Activated naive CD8-positive, alpha-beta T cell (primary cell): ENCODE results near the gene APH1B.
A peak's percentile ranks its signal among the peaks of the same experiment; 100 is the strongest.

Source experiments
- H3K27ac Mint-ChIP-seq: one replicate; pipeline ENCODE4 v1.8.0; 2021; ENCODE audit warnings: mixed read lengths
- H3K27me3 Mint-ChIP-seq: one replicate; pipeline ENCODE4 v1.8.0; 2021; ENCODE audit warnings: mixed read lengths
- H3K36me3 Mint-ChIP-seq: one replicate; pipeline ENCODE4 v1.8.0; 2021; ENCODE audit warnings: mixed read lengths
- H3K4me1 Mint-ChIP-seq: one replicate; pipeline ENCODE4 v1.8.0; 2021; ENCODE audit warnings: low read depth, mixed read lengths
- H3K4me3 Mint-ChIP-seq: one replicate; pipeline ENCODE4 v1.8.0; 2021; ENCODE audit warnings: mild to moderate bottlenecking, mixed read lengths
- H3K9me3 Mint-ChIP-seq: one replicate; pipeline ENCODE4 v1.8.0; 2021; ENCODE audit warnings: low read depth, mixed read lengths

Gene APH1B

GRCh38 chr15:63243776-63244175 lies 33.6 kb upstream of the APH1B start:
- H3K27me3 Mint-ChIP-seq: no peaks in the 10 kb centered on the region
- H3K27ac Mint-ChIP-seq: peak overlapping the region; percentile 93
- no peak overlapping the region for H3K4me3 Mint-ChIP-seq
- peaks cover 69% of the 10 kb centered on the region for H3K4me1 Mint-ChIP-seq
- H3K36me3 Mint-ChIP-seq: peaks cover 14% of the 10 kb centered on the region
- H3K9me3 Mint-ChIP-seq: no peaks in the 10 kb centered on the region

GRCh38 chr15:63244399-63244798 lies 33.0 kb upstream of the APH1B start:
- peak overlapping the region; percentile 59 for H3K4me3 Mint-ChIP-seq
- H3K27ac Mint-ChIP-seq: peak overlapping the region; percentile 93
- H3K27me3 Mint-ChIP-seq: no peaks in the 10 kb centered on the region
- H3K9me3 Mint-ChIP-seq: no peaks in the 10 kb centered on the region
- peaks cover 14% of the 10 kb centered on the region for H3K36me3 Mint-ChIP-seq
- peaks cover 65% of the 10 kb centered on the region for H3K4me1 Mint-ChIP-seq

DNA sequence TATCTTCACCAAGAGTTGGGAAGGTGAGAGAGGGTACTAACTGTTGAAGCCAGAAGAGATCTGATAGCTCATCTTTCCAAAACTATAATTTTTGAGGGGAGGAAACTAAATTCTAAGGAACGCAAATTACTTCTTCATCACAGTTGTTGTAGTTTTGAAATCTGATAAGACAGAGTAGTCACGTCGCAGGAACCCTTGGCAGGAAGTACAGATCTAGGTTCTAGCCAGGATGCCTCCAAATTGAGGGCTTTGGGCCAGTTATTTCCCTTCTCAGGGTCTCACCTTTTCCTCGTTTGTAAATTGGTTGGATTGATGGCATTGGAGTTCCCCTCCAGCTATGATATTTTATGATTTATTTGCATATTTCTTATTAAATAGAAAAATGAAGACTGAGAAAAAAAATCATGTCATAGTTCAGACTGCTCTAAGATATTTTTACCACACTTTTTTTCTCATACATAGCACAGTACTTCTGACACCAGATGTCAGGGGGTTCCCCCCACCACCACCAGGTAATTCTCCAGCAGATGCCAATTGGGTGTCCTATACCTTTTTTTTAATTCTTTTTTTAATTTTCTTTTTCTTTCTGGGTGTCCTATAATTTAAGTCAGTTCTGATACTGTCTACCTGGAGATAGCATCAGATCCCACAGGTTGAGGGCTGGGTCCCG lies 32.3 kb upstream of the APH1B start:
- peaks cover 60% of the 10 kb centered on the region for H3K4me1 Mint-ChIP-seq
- H3K36me3 Mint-ChIP-seq: peaks cover 16% of the 10 kb centered on the region
- H3K9me3 Mint-ChIP-seq: no peaks in the 10 kb centered on the region
- H3K4me3 Mint-ChIP-seq: peak overlapping the region; percentile 59
- peak overlapping the region; percentile 93 for H3K27ac Mint-ChIP-seq
- H3K27me3 Mint-ChIP-seq: no peaks in the 10 kb centered on the region

GRCh38 chr15:63246691-63247469 lies 30.5 kb upstream of the APH1B start:
- peaks cover 51% of the 10 kb centered on the region for H3K4me1 Mint-ChIP-seq
- H3K27me3 Mint-ChIP-seq: no peaks in the 10 kb centered on the region
- H3K4me3 Mint-ChIP-seq: no peak overlapping the region
- peak overlapping the region; percentile 16 for H3K27ac Mint-ChIP-seq
- peaks cover 20% of the 10 kb centered on the region for H3K36me3 Mint-ChIP-seq
- H3K9me3 Mint-ChIP-seq: no peaks in the 10 kb centered on the region

DNA sequence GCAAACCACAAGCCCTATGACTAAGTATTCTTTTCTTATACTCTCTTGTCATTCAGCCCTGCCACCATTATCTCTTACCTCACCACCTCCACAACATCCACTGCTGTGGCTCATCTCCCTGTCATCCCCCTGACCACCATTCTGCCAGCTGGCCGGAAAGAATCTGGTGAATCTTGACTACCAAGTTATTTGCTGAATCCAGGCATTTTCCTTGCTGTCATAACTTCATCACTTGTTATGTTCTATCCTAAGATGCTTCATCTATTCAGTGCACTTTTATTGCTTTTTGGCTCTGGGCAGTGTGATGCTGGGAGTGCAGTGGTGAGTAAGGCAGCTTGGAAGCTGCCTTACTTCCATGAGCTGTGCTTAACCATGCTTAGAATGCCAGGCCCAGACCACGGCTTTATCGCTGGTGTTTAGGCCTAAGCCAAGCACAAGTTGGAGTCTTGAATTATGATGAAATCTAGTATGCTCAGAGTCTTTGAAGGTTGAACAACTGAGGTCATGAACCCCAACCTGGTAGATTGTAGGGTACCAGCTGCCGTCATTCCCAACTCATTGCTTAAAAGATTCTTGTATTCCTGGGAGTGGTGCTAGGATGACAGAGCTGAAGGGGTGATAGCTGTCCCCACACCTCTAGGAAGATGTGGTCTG lies 27.0 kb upstream of the APH1B start:
- Mint-ChIP-seq H3K27ac (no peak overlapping the region), H3K27me3 (no peaks in the 10 kb centered on the region), H3K9me3 (no peaks in the 10 kb centered on the region), H3K36me3 (peaks cover 16% of the 10 kb centered on the region), H3K4me1 (peaks cover 33% of the 10 kb centered on the region), H3K4me3 (no peak overlapping the region)

- Mint-ChIP-seq H3K27me3 (no peaks in the 10 kb centered on the region), H3K4me3 (no peak overlapping the region), H3K9me3 (no peaks in the 10 kb centered on the region), H3K27ac (no peak overlapping the region), H3K36me3 (peaks cover 17% of the 10 kb centered on the region), H3K4me1 (peaks cover 26% of the 10 kb centered on the region)
These were observed 25.7 kb upstream of the APH1B start for GRCh38 chr15:63251701-63252100.

- Mint-ChIP-seq H3K4me3 (no peak overlapping the region), H3K27ac (peak overlapping the region; percentile 16), H3K4me1 (peaks cover 25% of the 10 kb centered on the region), H3K27me3 (no peaks in the 10 kb centered on the region), H3K9me3 (no peaks in the 10 kb centered on the region), H3K36me3 (peaks cover 17% of the 10 kb centered on the region)
These were observed 25.1 kb upstream of the APH1B start for GRCh38 chr15:63252292-63252691.

GRCh38 chr15:63254991-63255390 lies 22.4 kb upstream of the APH1B start:
- H3K27me3 Mint-ChIP-seq: no peaks in the 10 kb centered on the region
- peaks cover 14% of the 10 kb centered on the region for H3K36me3 Mint-ChIP-seq
- no peak overlapping the region for H3K4me3 Mint-ChIP-seq
- no peaks in the 10 kb centered on the region for H3K9me3 Mint-ChIP-seq
- H3K27ac Mint-ChIP-seq: peak overlapping the region; percentile 11
- H3K4me1 Mint-ChIP-seq: peaks cover 23% of the 10 kb centered on the region

DNA sequence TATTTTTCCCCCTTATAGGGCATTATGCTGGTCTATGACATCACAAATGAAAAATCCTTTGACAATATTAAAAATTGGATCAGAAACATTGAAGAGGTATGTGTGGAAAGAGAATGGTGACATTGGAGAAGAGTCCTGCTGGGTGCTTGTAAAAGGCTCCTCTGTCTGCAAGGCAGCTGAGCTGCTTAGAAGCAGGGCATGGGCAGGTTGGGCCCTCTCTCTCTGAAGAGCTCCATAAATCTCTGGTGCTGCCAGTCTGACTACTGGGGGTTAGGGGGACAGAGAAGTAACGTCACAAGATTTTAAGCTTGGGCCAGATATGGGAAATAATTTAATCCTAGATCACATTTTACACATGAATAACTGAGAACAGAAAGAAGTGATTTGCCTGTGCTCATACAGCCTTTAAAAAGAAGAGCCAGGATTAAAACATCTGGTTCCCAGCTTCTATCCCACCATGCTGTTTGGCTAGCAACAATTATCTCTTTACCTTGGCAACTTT lies 21.9 kb upstream of the APH1B start:
- Mint-ChIP-seq H3K4me3 (no peak overlapping the region), H3K4me1 (peaks cover 22% of the 10 kb centered on the region), H3K27me3 (no peaks in the 10 kb centered on the region), H3K36me3 (peaks cover 12% of the 10 kb centered on the region), H3K27ac (no peak overlapping the region), H3K9me3 (no peaks in the 10 kb centered on the region)

DNA sequence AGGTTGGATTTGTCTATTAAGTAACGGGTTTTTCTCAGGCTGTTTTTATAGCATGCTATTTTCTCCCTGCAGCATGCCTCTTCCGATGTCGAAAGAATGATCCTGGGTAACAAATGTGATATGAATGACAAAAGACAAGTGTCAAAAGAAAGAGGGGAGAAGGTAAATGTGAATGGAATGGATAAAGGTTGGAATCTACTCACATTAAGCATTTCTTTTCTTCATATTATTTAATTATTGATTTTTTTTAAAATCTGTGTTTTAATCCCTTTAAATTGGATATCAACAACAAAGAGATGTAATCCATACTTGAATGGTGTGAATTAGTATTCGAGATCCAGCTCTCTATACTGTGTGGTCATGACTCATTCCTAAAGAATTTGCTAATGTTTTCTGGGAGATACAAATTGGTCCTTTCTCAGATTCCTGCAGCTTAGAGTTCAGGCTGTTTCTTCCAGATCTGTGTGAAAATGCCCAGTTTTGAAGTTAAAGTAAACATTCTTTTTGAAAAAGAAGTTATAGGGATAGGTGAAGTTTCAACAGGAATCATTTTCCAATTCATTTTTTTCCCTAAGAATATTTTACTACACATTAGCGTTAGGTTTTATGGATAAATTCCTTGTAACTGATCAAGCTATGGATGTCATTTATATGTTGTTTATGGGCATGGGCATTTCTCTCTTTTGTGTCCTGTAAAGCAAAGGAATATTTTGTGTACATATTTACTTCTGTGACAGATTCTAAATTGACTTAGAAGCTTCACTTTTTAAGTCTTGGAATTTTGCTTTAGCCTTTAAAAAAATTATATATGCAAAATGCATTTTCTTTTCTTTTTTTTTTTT lies 20.8 kb upstream of the APH1B start:
- Mint-ChIP-seq H3K9me3 (no peaks in the 10 kb centered on the region), H3K4me3 (no peak overlapping the region), H3K36me3 (peaks cover 16% of the 10 kb centered on the region), H3K27ac (peak overlapping the region; percentile 2), H3K27me3 (no peaks in the 10 kb centered on the region), H3K4me1 (peaks cover 17% of the 10 kb centered on the region)

DNA sequence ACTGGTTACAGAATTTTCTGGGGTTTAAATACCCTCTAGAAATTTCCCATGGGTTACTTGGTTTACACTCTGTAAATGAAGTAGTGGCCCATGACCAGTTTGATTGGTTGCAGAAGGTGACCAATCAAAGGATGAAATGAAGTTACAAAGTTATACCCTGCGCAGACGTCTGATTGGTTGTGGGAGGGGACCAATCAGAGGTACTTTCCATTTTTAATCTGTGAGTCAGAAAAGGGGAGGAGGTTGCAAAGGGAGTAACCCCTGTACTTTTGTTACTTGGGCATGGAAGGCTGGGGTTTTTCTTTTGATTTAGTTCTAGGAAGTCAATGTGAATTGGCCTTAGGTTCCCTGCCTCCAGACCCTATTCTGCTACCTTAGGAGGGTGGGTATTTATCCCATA lies 18.7 kb upstream of the APH1B start:
- no peaks in the 10 kb centered on the region for H3K27me3 Mint-ChIP-seq
- no peak overlapping the region for H3K4me3 Mint-ChIP-seq
- peaks cover 13% of the 10 kb centered on the region for H3K4me1 Mint-ChIP-seq
- no peaks in the 10 kb centered on the region for H3K9me3 Mint-ChIP-seq
- H3K27ac Mint-ChIP-seq: no peak overlapping the region
- H3K36me3 Mint-ChIP-seq: peaks cover 17% of the 10 kb centered on the region

- Mint-ChIP-seq H3K4me1 (peaks cover 2% of the 10 kb centered on the region), H3K27me3 (no peaks in the 10 kb centered on the region), H3K9me3 (no peaks in the 10 kb centered on the region), H3K36me3 (peaks cover 17% of the 10 kb centered on the region), H3K27ac (peak overlapping the region; percentile 70), H3K4me3 (no peak overlapping the region)
These were observed 16.6 kb upstream of the APH1B start for GRCh38 chr15:63260791-63261190.

- H3K4me3 Mint-ChIP-seq: no peak overlapping the region
- H3K27ac Mint-ChIP-seq: peak overlapping the region; percentile 70
These were observed 16.1 kb upstream of the APH1B start for GRCh38 chr15:63261311-63261710.

DNA sequence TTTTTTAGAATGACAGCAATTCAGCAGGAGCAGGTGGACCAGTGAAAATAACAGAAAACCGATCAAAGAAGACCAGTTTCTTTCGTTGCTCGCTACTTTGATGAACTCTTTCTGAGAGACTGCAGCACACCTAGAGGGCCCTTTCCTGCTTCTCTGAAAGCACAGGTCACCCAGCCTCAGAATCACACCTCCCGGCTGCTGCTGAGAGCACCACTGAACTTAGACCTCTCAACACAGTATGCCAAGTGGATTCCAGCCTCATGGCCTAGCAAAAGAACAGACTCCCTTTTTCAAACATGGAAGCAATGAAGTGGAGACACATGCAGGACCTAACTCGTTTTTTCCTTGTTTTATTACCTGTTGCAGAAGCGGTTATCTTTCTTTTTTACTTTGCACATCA lies 13.9 kb upstream of the APH1B start:
- Mint-ChIP-seq H3K9me3 (no peaks in the 10 kb centered on the region), H3K27me3 (no peaks in the 10 kb centered on the region), H3K36me3 (peaks cover 12% of the 10 kb centered on the region), H3K4me3 (no peak overlapping the region), H3K4me1 (peaks cover 2% of the 10 kb centered on the region), H3K27ac (peak overlapping the region; percentile 16)

More at GRCh38 chr15:63261311-63261710, 16.1 kb upstream of the APH1B start:
- H3K9me3 Mint-ChIP-seq: no peaks in the 10 kb centered on the region
- H3K4me1 Mint-ChIP-seq: peaks cover 2% of the 10 kb centered on the region
- H3K27me3 Mint-ChIP-seq: no peaks in the 10 kb centered on the region
- peaks cover 14% of the 10 kb centered on the region for H3K36me3 Mint-ChIP-seq
